ENCODE data around the gene LRP1B. TPM values are rescaled to one million over a fixed set of nuclear protein-coding genes. Genes with fewer than 3 reads are reported as not detected.

Gene LRP1B
- polyA plus RNA-seq, 1 of the 3 experiments (the other 2 are of a cell fraction) = 0.28 TPM

DNA sequence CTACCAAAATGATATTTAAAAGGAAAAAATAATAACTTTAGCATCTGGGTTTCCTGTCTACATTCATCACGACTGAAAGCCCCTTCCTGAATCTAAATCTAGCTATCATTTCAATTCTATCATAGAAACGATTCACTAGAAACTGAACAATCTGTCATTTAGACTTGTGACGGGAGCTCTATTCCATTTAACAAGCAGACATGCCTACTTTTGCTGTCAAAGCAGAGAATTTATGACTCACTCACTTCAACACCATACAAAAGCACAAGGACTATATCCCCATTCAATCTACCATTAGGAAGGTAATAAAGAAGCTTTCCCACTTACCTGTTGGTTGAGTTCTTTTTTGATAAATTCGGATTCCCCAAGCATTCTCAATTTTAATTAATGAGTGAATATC lies 1072.3 kb downstream of the LRP1B start:
- H3K27ac ChIP-seq (ENCODE audit: low read depth in 2 of 2, low read length in 1 of 2) = no peak overlapping the region
- TF ChIP-seq, protein P1, sequence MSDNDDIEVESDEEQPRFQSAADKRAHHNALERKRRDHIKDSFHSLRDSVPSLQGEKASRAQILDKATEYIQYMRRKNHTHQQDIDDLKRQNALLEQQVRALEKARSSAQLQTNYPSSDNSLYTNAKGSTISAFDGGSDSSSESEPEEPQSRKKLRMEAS (IDR thresholded peaks at IDR 0.05; ENCODE audit: low read depth) = no peak
- TF ChIP-seq GABPA (IDR thresholded peaks at IDR 0.05; ENCODE audit: low read depth) (no peak), MEF2A (IDR thresholded peaks at IDR 0.05; ENCODE audit: borderline replicate concordance, low read depth) (no peak), EP300 (IDR thresholded peaks at IDR 0.05; ENCODE audit: borderline replicate concordance in 1 of 2, low read depth in 1 of 2, low read length in 1 of 2) (no peak), MXI1 (IDR thresholded peaks at IDR 0.05; ENCODE audit: low read depth, low read length) (no peak), CHD2 (IDR thresholded peaks at IDR 0.05; ENCODE audit: low read length, partially characterized antibody) (no peak), FOXJ3 (CRISPR knock-in tag; IDR thresholded peaks at IDR 0.05) (no peak), SMC3 (IDR thresholded peaks at IDR 0.05; ENCODE audit: low read depth, low read length) (no peak), GATA2 (CRISPR knock-in tag; IDR thresholded peaks at IDR 0.05) (no peak), FOSL2 (IDR thresholded peaks at IDR 0.05; ENCODE audit: borderline replicate concordance, low read depth) (no peak), TEAD4 (IDR thresholded peaks at IDR 0.05; ENCODE audit: borderline replicate concordance, insufficient read depth) (no peak), TAF1 (IDR thresholded peaks at IDR 0.05; ENCODE audit: borderline replicate concordance, low read depth, low read length) (no peak), RFX5 (IDR thresholded peaks at IDR 0.05; ENCODE audit: low read length) (no peak), RXRA (IDR thresholded peaks at IDR 0.05; ENCODE audit: borderline replicate concordance, low read depth) (no peak), ELF1 (IDR thresholded peaks at IDR 0.05) (no peak), TCF12 (IDR thresholded peaks at IDR 0.05) (no peak)
- TF ChIP-seq, protein P2, sequence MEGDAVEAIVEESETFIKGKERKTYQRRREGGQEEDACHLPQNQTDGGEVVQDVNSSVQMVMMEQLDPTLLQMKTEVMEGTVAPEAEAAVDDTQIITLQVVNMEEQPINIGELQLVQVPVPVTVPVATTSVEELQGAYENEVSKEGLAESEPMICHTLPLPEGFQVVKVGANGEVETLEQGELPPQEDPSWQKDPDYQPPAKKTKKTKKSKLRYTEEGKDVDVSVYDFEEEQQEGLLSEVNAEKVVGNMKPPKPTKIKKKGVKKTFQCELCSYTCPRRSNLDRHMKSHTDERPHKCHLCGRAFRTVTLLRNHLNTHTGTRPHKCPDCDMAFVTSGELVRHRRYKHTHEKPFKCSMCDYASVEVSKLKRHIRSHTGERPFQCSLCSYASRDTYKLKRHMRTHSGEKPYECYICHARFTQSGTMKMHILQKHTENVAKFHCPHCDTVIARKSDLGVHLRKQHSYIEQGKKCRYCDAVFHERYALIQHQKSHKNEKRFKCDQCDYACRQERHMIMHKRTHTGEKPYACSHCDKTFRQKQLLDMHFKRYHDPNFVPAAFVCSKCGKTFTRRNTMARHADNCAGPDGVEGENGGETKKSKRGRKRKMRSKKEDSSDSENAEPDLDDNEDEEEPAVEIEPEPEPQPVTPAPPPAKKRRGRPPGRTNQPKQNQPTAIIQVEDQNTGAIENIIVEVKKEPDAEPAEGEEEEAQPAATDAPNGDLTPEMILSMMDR (IDR thresholded peaks at IDR 0.05) = no peak
- TF ChIP-seq, protein P3, sequence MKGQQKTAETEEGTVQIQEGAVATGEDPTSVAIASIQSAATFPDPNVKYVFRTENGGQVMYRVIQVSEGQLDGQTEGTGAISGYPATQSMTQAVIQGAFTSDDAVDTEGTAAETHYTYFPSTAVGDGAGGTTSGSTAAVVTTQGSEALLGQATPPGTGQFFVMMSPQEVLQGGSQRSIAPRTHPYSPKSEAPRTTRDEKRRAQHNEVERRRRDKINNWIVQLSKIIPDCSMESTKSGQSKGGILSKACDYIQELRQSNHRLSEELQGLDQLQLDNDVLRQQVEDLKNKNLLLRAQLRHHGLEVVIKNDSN (IDR thresholded peaks at IDR 0.05; ENCODE audit: borderline replicate concordance, low read depth) = no peak
- no peaks in the 10 kb centered on the region for H4K20me1 ChIP-seq (ENCODE audit: insufficient read depth)
- POLR2A ChIA-PET = no interaction called here
- no peaks in the 10 kb centered on the region for H3K79me2 ChIP-seq (ENCODE audit: insufficient read depth)
- H3K4me1 ChIP-seq (ENCODE audit: control insufficient read depth in 1 of 2, insufficient read depth in 2 of 2, low read depth in 1 of 2, low read length in 1 of 2) = no peaks in the 10 kb centered on the region; a peak in 1 of 4 replicates
- no peaks in the 10 kb centered on the region for H3K9me2 ChIP-seq
- no peaks in the 10 kb centered on the region for H3K27me3 ChIP-seq (ENCODE audit: insufficient read depth)
- no peaks in the 10 kb centered on the region for H3K36me3 ChIP-seq (replicated peaks in 1 of 2; ENCODE audit: control insufficient read depth in 1 of 2, insufficient read depth in 2 of 2, low read length in 1 of 2)
- no peak for DNase-seq
- no peak overlapping the region for H2AFZ ChIP-seq (ENCODE audit: low read depth)
- CTCF ChIA-PET = no interaction called here
- H3K4me3 ChIP-seq (ENCODE audit: low read depth in 2 of 2, low read length in 1 of 2) = no peak overlapping the region
- no peak overlapping the region for H3K9ac ChIP-seq
- H3K4me2 ChIP-seq = no peak overlapping the region
- WGBS (ENCODE audit: low lambda C conversion rate) = 75% methylated on average over 4 of the region's 4 CpGs
- no peaks in the 10 kb centered on the region for H3K9me3 ChIP-seq
- H3F3A ChIP-seq (replicated peaks; ENCODE audit: insufficient read depth) = no peaks in the 10 kb centered on the region
